GM12878 (cell line): ENCODE results near the gene MLF1. TPM values are rescaled to one million over a fixed set of nuclear protein-coding genes. Genes with fewer than 3 reads are reported as not detected.

Experiments used
- ATAC-seq: fragments of 200-7000 bp; cut with Tn5 transposase; 3 replicates; pipeline ENCODE4 v1.9.1; 2020; ENCODE audit warnings: mild to moderate bottlenecking, moderate library complexity
- BruUV-seq: library from RNA; stranded (reverse); fragments of 400-500 nt; replicated peaks from 2 replicates; lab custom pipeline; 2021; lab: Mats Ljungman, UMichigan
- CTCF ChIA-PET: fragments of 300-600 bp; sonication (Branson Sonifier 250); formaldehyde crosslinking; extraction: SDS; loops from one replicate; lab custom pipeline; 2021; ENCODE audit warnings: inconsistent platforms; lab: Yijun Ruan, JAX
- POLR2A ChIA-PET: fragments of 350-600 bp; formaldehyde crosslinking; extraction: SDS; loops from one replicate; lab custom pipeline; 2021; ENCODE audit warnings: inconsistent platforms; lab: Charles Lee
- RAD21 ChIA-PET: fragments of 300-600 bp; sonication (Branson Sonifier 250); formaldehyde crosslinking; loops from one replicate; lab custom pipeline; 2023; ENCODE audit warnings: antibody characterized with exemption; ENCODE audit not compliant: unreplicated experiment; lab: Charles Lee
- SMC1A ChIA-PET: fragments of 300-600 bp; sonication (Branson Sonifier 250); formaldehyde crosslinking; loops from one replicate; lab custom pipeline; 2023; ENCODE audit not compliant: unreplicated experiment, uncharacterized antibody; lab: Charles Lee
- DNase-seq: peaks from one replicate; pipeline ENCODE4 v3.0.0-alpha.2; 2011; ENCODE audit warnings: low read depth, low spot score
- FAIRE-seq: peaks from 3 replicates; lab custom pipeline; 2011; peaks lifted over from hg19 to GRCh38; lab: Jason Lieb, UNC
- H2AFZ ChIP-seq: 2 replicates; pipeline ENCODE4 v1.6.0; 2011; ENCODE audit warnings: low read depth, low read length, control low read depth; ENCODE audit not compliant: control insufficient read depth
- H3K27ac ChIP-seq: 2 replicates; pipeline ENCODE4 v1.5.1; 2011; ENCODE audit warnings: control low read depth; ENCODE audit not compliant: control insufficient read depth, insufficient read depth
- H3K27me3 ChIP-seq, 2 experiments: replicated peaks in 1 of 2; 2 replicates each; pipeline versions ENCODE4 v1.6.0 to v1.6.1; 2011; ENCODE audit warnings: low read length in 1 of 2; ENCODE audit not compliant: control insufficient read depth in 2 of 2, insufficient read depth in 2 of 2
- H3K36me3 ChIP-seq, 2 experiments: 2 replicates each; pipeline ENCODE4 v1.5.1; 2011; ENCODE audit warnings: low read length in 1 of 2; ENCODE audit not compliant: control insufficient read depth in 2 of 2, insufficient read depth in 2 of 2
- H3K4me1 ChIP-seq: 2 replicates; pipeline ENCODE4 v1.6.1; 2011; ENCODE audit warnings: mild to moderate bottlenecking, low read length, moderate library complexity, mixed read lengths; ENCODE audit not compliant: control insufficient read depth, insufficient read depth
- H3K4me2 ChIP-seq: 2 replicates; pipeline ENCODE4 v1.6.0; 2011; ENCODE audit warnings: control low read depth; ENCODE audit not compliant: control insufficient read depth, insufficient read depth
- H3K4me3 ChIP-seq: fragments of 200-600 bp; sonication (generic); 2 replicates; pipeline ENCODE4 v1.5.1; 2016
- H3K79me2 ChIP-seq: 2 replicates; pipeline ENCODE4 v1.6.0; 2011; ENCODE audit warnings: low read length; ENCODE audit not compliant: control insufficient read depth, insufficient read depth
- H3K9ac ChIP-seq: 2 replicates; pipeline ENCODE4 v1.8.0; 2011; ENCODE audit warnings: low read length, control low read depth, mixed read lengths; ENCODE audit not compliant: control insufficient read depth, insufficient read depth
- H3K9me3 ChIP-seq: replicated peaks from 3 replicates; pipeline ENCODE4 v1.5.1; 2011; ENCODE audit warnings: mild to moderate bottlenecking, low read length; ENCODE audit not compliant: control insufficient read depth, insufficient read depth
- H4K20me1 ChIP-seq: 2 replicates; pipeline ENCODE4 v1.6.0; 2011; ENCODE audit not compliant: control insufficient read depth, insufficient read depth
- HDAC6 ChIP-seq: fragments of 200-600 bp; sonication (generic); IDR thresholded peaks from one replicate; pipeline ENCODE4 v1.8.0; 2017; ENCODE audit warnings: antibody characterized with exemption; ENCODE audit not compliant: unreplicated experiment
- IKZF2 ChIP-seq, 2 experiments: fragments of 450-650 bp; IDR thresholded peaks; 2 replicates each; pipeline ENCODE4 v1.6.1; 2017; ENCODE audit warnings: mild to moderate bottlenecking in 2 of 2, moderate library complexity in 2 of 2
- IRF4 ChIP-seq: IDR thresholded peaks from 2 replicates; pipeline ENCODE4 v1.6.1; 2011; ENCODE audit warnings: low read depth, low read length
- KAT2A ChIP-seq: conservative IDR thresholded peaks from 2 replicates; pipeline ENCODE4 v1.6.1; 2011; ENCODE audit warnings: low read depth, low read length; ENCODE audit not compliant: control insufficient read depth
- NFIC ChIP-seq: IDR thresholded peaks from 2 replicates; pipeline ENCODE4 v1.6.1; 2012; ENCODE audit warnings: low read depth, mild to moderate bottlenecking, inconsistent platforms, low read length, moderate library complexity
- NR2C1 ChIP-seq: fragments of 450-650 bp; IDR thresholded peaks from 2 replicates; pipeline ENCODE4 v1.6.1; 2017; ENCODE audit warnings: antibody characterized with exemption, mild to moderate bottlenecking, moderate library complexity
- NR2C2 ChIP-seq: IDR thresholded peaks from 2 replicates; pipeline ENCODE4 v1.6.1; 2011; ENCODE audit warnings: borderline replicate concordance, low read depth; ENCODE audit not compliant: control insufficient read depth, insufficient read length
- RUNX3 ChIP-seq: IDR thresholded peaks from 2 replicates; pipeline ENCODE4 v1.6.1; 2012; ENCODE audit warnings: low read length, inconsistent platforms
- SMC3 ChIP-seq: IDR thresholded peaks from 2 replicates; pipeline ENCODE4 v1.6.1; 2011; ENCODE audit warnings: low read length, improper control_type of control experiment, borderline replicate concordance
- WGBS: methylation state at CpG from one replicate; pipeline ENCODE4 v1.1.6; 2016; ENCODE audit warnings: low lambda C conversion rate; ENCODE audit not compliant: insufficient replicate concordance, insufficient coverage; ENCODE audit errors: missing lambda C conversion rate; 5-methylcytosine and 5-hydroxymethylcytosine counted together
- in situ Hi-C: fragments of 300-500 bp; cut with MboI; formaldehyde crosslinking; loops from 9 replicates; pipeline ENCODE4 v1.14.3; 2018; ENCODE audit warnings: mixed read lengths
- intact Hi-C: fragments of 100-400 bp; cut with micrococcal nuclease; formaldehyde crosslinking; loops from one replicate; pipeline ENCODE4 v1.14.2; 2022; ENCODE audit not compliant: unreplicated experiment
- polyA plus RNA-seq, 11 experiments: library from polyadenylated mRNA; depleted of rRNA in 4 of 11; unstranded in 6 of 11; stranded (reverse) in 5 of 11; fragments of >200 nt; fragmentation: Nextera tagmentation in 4 of 11; fragmentation: Illumina TruSeq in 1 of 11; extraction: Ambion mirVana in 4 of 11; extraction: Trizol in 1 of 11; gene quantifications; 1 replicate in 1 of 11; 2 replicates in 10 of 11; pipeline versions ENCODE4 v1.2.1 to v1.2.3, GENCODE V29; 2011 to 2016; ENCODE audit warnings: inconsistent platforms in 2 of 11, missing spikeins in 2 of 11, low read depth in 1 of 11
- total RNA-seq, 4 experiments: library from RNA; depleted of rRNA in 3 of 4; stranded (reverse); fragments of >200 nt in 3 of 4; fragmentation: Illumina TruSeq in 1 of 4; extraction: Trizol in 1 of 4; gene quantifications; 2 replicates each; pipeline versions ENCODE4 v1.2.1 to v1.2.3, GENCODE V29; 2013 to 2021
- TF ChIP-seq, protein P1 (sequence below): IDR thresholded peaks from 2 replicates; pipeline ENCODE4 v1.6.1; 2011; ENCODE audit warnings: low read depth, mild to moderate bottlenecking, low read length, moderate library complexity, borderline replicate concordance; ENCODE audit errors: extremely low read depth

Gene MLF1
- total and polyA plus RNA-seq, 10 of the 15 experiments (the other 5 are each of a cell fraction or from before 2014, with no cell fraction given): 0.19 to 0.69 (median 0.40) TPM; not detected in 2

DNA sequence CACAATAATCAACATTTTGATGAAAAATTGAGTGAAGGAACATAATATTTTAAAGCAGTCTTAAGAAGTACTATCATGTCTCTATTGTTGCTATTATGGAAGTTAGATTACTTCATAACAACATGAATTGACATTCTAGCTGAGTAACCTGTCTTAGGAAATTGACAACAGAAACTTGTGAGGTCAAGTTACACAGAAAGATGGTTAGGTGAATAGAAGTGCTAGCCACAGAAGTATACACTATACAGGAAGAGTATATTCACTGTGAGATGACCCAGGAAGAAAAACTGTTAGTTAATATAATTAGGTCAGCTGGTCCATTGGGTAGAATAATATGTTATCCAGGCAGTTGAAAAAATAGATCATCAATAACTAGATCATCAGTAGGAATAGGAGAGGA lies 31.2 kb downstream of the MLF1 start:
- no peak for FAIRE-seq
- Histone ChIP-seq H3K27me3 (no peaks in the 10 kb centered on the region), H3K4me1 (no peaks in the 10 kb centered on the region), H3K36me3 (no peaks in the 10 kb centered on the region), H4K20me1 (no peaks in the 10 kb centered on the region), H3K9ac (no peak overlapping the region), H3K9me3 (no peaks in the 10 kb centered on the region), H3K4me2 (no peak overlapping the region), H2AFZ (no peak overlapping the region), H3K27ac (no peak overlapping the region), H3K4me3 (no peak overlapping the region), H3K79me2 (no peaks in the 10 kb centered on the region)
- CTCF ChIA-PET: no interaction called here
- ATAC-seq: no peak
- RAD21 ChIA-PET: no interaction called here
- POLR2A ChIA-PET: no interaction called here
- intact Hi-C loops (no loop called here), in situ Hi-C loops (no loop called here)
- no peak for TF ChIP-seq KAT2A
- TF ChIP-seq NR2C1: peak; percentile 59
- BruUV-seq: no TSS peak
- SMC1A ChIA-PET: interaction anchor here (1.5 kb wide), 1 partner anchor 11 kb away, joined by 3 read pairs; no protein-coding TSS in a partner anchor
- DNase-seq: no peak

DNA sequence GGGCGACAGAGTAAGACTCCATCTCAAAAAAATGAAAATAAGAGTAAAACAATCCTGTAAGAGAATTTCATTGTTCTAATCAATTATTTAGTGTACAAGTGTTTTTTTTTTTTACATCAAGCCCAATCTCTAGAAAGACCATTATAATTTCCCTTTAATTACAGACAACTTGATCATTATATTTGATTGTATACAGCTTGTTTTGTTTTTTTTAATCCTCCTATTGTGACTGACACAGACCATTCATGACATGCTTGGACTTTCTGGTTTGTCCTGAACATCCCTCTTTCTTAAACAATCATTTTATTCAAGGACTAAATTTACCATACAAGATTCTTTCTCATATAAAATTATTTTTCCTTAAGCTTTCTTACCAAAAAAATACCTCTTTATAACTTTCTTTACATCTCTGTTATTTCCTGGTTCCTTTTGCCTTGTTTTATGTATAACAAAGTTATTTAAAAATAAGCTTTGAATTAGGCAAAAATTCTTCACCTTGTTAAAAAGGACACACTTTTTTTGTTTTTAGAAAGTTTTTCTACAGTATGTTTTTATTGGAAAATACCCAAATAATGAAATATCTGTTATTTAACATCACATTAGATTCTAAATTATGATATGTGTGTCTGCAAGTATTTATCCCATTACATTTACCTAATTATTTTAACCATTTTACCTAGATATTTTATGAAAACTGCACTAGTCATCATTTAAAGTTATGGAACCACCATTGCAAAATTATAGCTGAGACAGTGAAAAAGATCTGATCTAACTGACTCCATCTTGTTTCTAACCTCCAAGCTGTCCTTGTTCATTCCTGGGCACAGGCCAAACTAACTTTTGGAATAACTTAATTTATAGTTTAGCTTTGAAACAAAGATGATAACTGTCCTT lies 47.2 kb downstream of the MLF1 start:
- Histone ChIP-seq H3K36me3 (no peaks in the 10 kb centered on the region), H3K4me1 (no peaks in the 10 kb centered on the region), H3K4me2 (no peak overlapping the region), H2AFZ (no peak overlapping the region), H3K9ac (no peak overlapping the region), H3K9me3 (no peaks in the 10 kb centered on the region; the same call in 2 of the 3 replicates), H3K4me3 (no peak overlapping the region), H3K79me2 (no peaks in the 10 kb centered on the region), H4K20me1 (no peaks in the 10 kb centered on the region), H3K27me3 (no peaks in the 10 kb centered on the region), H3K27ac (no peak overlapping the region)
- ATAC-seq (no peak), FAIRE-seq (no peak), DNase-seq (no peak)
- intact Hi-C loops (no loop called here), in situ Hi-C loops (no loop called here)
- ChIA-PET CTCF (interaction anchor here (0.7 to 1.3 kb wide), 4 partner anchors 11 to 1830 kb away, joined by 3 read pairs; no protein-coding TSS in a partner anchor), RAD21 (no interaction called here), SMC1A (interaction anchor here (0.9 to 1.4 kb wide), 2 partner anchors 8 to 13 kb away, joined by 3 read pairs; no protein-coding TSS in a partner anchor), POLR2A (no interaction called here)
- no peak for TF ChIP-seq SMC3
- no peak for TF ChIP-seq NFIC
- TF ChIP-seq NR2C2: no peak
- TF ChIP-seq RUNX3: no peak
- TF ChIP-seq IRF4: no peak
- TF ChIP-seq HDAC6: no peak
- TF ChIP-seq IKZF2 (IDR thresholded peaks at IDR 0.05): no peak
- TF ChIP-seq, protein P1, sequence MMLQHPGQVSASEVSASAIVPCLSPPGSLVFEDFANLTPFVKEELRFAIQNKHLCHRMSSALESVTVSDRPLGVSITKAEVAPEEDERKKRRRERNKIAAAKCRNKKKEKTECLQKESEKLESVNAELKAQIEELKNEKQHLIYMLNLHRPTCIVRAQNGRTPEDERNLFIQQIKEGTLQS: no peak
- WGBS: 0% methylated on average over 1 of the region's 1 CpG
- BruUV-seq: no TSS peak
